ENCODE data around the gene PIAS4. TPM values are rescaled to one million over a fixed set of nuclear protein-coding genes. Genes with fewer than 3 reads are reported as not detected.

PIAS4 gene
- polyA plus RNA-seq, 1 experiment = 9.0 TPM

DNA sequence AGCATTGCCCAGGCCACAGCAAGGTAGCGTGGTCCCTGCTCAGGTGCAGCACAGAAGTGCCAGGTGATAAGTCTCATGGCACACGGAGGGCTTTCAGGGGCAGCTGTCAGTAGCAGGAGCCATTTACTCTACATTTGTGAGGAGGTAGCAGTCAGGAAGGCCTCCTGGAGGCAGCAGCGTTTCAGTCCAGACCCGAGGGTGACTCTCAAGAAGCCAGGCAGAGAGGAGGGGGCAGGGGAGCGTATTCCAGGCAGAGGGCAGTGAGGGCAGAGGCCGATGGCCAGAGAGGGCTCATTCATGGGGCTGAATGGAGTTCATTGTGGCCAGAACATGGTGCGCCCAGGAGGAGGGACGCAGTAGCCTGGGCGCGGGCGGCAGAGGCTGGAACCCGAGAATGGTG lies 8.9 kb downstream of the PIAS4 start:
- ChIA-PET POLR2A (no interaction called here), CTCF (no interaction called here)
- no peak overlapping the region for H3K27ac ChIP-seq (ENCODE audit: low read depth, low read length)
- no peak for TF ChIP-seq CTCF (IDR thresholded peaks at IDR 0.05; ENCODE audit: low read depth, low read length)
- H3K27me3 ChIP-seq (ENCODE audit: control insufficient read depth, insufficient read depth, low read length) = no peaks in the 10 kb centered on the region
- no peak for DNase-seq (ENCODE audit: low read depth, low spot score)
- H3K9me3 ChIP-seq (ENCODE audit: control insufficient read depth, insufficient read depth, low read length) = no peaks in the 10 kb centered on the region; the same call in 1 of the 2 replicates
- H3K4me3 ChIP-seq (ENCODE audit: low read depth, low read length) = no peak overlapping the region

DNA sequence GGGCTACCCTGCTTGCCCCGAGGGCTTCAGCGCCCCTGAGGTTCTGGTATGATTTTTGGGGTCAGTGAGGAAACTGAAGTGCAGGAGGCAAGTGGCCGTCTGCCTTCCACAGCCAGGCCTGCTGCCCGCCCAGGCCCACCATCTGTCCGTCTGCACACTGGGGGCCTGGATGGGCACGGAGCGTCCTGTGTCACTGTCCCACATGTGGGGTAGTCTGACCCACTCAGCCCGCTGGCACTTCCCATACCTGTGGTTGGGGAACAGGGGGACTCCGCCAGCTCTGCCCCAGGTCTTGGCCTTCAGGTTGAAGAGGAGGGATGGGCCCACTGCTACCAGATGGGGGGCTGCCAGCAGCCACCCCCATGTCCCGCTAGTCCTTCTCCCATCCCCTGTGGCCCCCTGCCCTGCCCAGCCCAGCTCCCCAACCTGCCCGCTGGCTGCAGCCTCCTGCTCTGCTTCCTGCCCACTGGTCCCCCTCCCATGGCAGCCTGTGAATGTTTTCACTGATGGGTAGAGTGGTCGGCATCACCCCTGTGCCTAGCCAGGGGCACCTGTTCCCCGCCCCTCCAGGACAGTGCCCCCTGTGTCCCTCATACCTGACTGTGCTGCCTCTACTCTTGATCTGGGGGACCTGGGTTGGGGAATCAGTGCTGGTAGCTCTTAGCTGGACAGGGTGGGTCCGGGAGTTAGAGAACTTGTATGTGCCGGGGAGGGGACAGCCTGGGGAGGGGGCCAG lies 9.5 kb downstream of the PIAS4 start:
- no peak for DNase-seq (ENCODE audit: low read depth, low spot score)
- ChIA-PET CTCF (no interaction called here), POLR2A (no interaction called here)
- H3K27ac ChIP-seq (ENCODE audit: low read depth, low read length) = no peak overlapping the region
- no peak overlapping the region for H3K4me3 ChIP-seq (ENCODE audit: low read depth, low read length)
- H3K27me3 ChIP-seq (ENCODE audit: control insufficient read depth, insufficient read depth, low read length) = no peaks in the 10 kb centered on the region
- TF ChIP-seq CTCF (IDR thresholded peaks at IDR 0.05; ENCODE audit: low read depth, low read length) = no peak
- H3K9me3 ChIP-seq (ENCODE audit: control insufficient read depth, insufficient read depth, low read length) = peaks cover 3% of the 10 kb centered on the region

GRCh38 chr19:4018140-4018613 lies 10.6 kb downstream of the PIAS4 start:
- CTCF ChIA-PET = no interaction called here
- no peak overlapping the region for H3K27ac ChIP-seq (ENCODE audit: low read depth, low read length)
- POLR2A ChIA-PET = no interaction called here
- no peaks in the 10 kb centered on the region for H3K27me3 ChIP-seq (ENCODE audit: control insufficient read depth, insufficient read depth, low read length)
- H3K4me3 ChIP-seq (ENCODE audit: low read depth, low read length) = no peak overlapping the region
- TF ChIP-seq CTCF (IDR thresholded peaks at IDR 0.05; ENCODE audit: low read depth, low read length) = no peak
- peaks cover 6% of the 10 kb centered on the region for H3K9me3 ChIP-seq (ENCODE audit: control insufficient read depth, insufficient read depth, low read length)
- no peak for DNase-seq (ENCODE audit: low read depth, low spot score)

GRCh38 chr19:4018775-4019504 lies 11.4 kb downstream of the PIAS4 start:
- Histone ChIP-seq H3K4me3 (ENCODE audit: low read depth, low read length) (no peak overlapping the region), H3K9me3 (ENCODE audit: control insufficient read depth, insufficient read depth, low read length) (peaks cover 6% of the 10 kb centered on the region), H3K27me3 (ENCODE audit: control insufficient read depth, insufficient read depth, low read length) (no peaks in the 10 kb centered on the region), H3K27ac (ENCODE audit: low read depth, low read length) (no peak overlapping the region)
- no peak for DNase-seq (ENCODE audit: low read depth, low spot score)
- TF ChIP-seq CTCF (IDR thresholded peaks at IDR 0.05; ENCODE audit: low read depth, low read length) = no peak
- ChIA-PET CTCF (no interaction called here), POLR2A (no interaction called here)

- Histone ChIP-seq H3K4me3 (ENCODE audit: low read depth, low read length) (no peak overlapping the region), H3K9me3 (ENCODE audit: control insufficient read depth, insufficient read depth, low read length) (peaks cover 6% of the 10 kb centered on the region), H3K27ac (ENCODE audit: low read depth, low read length) (no peak overlapping the region), H3K27me3 (ENCODE audit: control insufficient read depth, insufficient read depth, low read length) (no peaks in the 10 kb centered on the region)
- no peak for DNase-seq (ENCODE audit: low read depth, low spot score)
- CTCF ChIA-PET = no interaction called here
- POLR2A ChIA-PET = no interaction called here
- no peak for TF ChIP-seq CTCF (IDR thresholded peaks at IDR 0.05; ENCODE audit: low read depth, low read length)
Observed at GRCh38 chr19:4019578-4019977, 12.0 kb downstream of the PIAS4 start.

Data from AG04450 (cell line).